Neutrophil (primary cell): Measurements from ENCODE around the gene RAB6A.
"Not testable (repeated sequence)": the region's sequence is repeated elsewhere in the genome, so short reads cannot be mapped to it uniquely, and the experiment has no call there.

Source experiments
- H3K27ac ChIP-seq: fragments of 200-600 bp; sonication (generic); 2 replicates; pipeline ENCODE4 v1.5.1; 2016; ENCODE audit warnings: mild to moderate bottlenecking, moderate library complexity
- H3K27me3 ChIP-seq: fragments of 200-600 bp; sonication (generic); 2 replicates; pipeline ENCODE4 v1.6.0; 2016; ENCODE audit warnings: mild to moderate bottlenecking
- H3K36me3 ChIP-seq: fragments of 200-600 bp; sonication (generic); 2 replicates; pipeline ENCODE4 v1.5.1; 2017
- H3K4me1 ChIP-seq, 2 experiments: fragments of 200-600 bp in 1 of 2; sonication (generic) in 1 of 2; 1 replicate in 1 of 2; 2 replicates in 1 of 2; pipeline versions ENCODE4 v1.5.1 to v1.6.1; 2013 to 2016; ENCODE audit warnings: low read depth in 1 of 2, low read length in 1 of 2, mild to moderate bottlenecking in 1 of 2, moderate library complexity in 1 of 2; ENCODE audit not compliant: control insufficient read depth in 1 of 2, insufficient read depth in 1 of 2
- H3K4me3 ChIP-seq, 2 experiments: fragments of 200-600 bp in 1 of 2; sonication (generic) in 1 of 2; 1 replicate in 1 of 2; 2 replicates in 1 of 2; pipeline ENCODE4 v1.5.1; 2013 to 2016; ENCODE audit warnings: low read depth in 1 of 2, low read length in 1 of 2, mild to moderate bottlenecking in 1 of 2, moderate library complexity in 1 of 2
- H3K9me3 ChIP-seq: fragments of 200-600 bp; sonication (generic); 2 replicates; pipeline ENCODE4 v1.5.1; 2016
- CTCF ChIP-seq: fragments of 200-600 bp; sonication (generic); IDR thresholded peaks from 2 replicates; pipeline ENCODE4 v1.5.1; 2016; ENCODE audit warnings: antibody characterized with exemption

The RAB6A gene

DNA sequence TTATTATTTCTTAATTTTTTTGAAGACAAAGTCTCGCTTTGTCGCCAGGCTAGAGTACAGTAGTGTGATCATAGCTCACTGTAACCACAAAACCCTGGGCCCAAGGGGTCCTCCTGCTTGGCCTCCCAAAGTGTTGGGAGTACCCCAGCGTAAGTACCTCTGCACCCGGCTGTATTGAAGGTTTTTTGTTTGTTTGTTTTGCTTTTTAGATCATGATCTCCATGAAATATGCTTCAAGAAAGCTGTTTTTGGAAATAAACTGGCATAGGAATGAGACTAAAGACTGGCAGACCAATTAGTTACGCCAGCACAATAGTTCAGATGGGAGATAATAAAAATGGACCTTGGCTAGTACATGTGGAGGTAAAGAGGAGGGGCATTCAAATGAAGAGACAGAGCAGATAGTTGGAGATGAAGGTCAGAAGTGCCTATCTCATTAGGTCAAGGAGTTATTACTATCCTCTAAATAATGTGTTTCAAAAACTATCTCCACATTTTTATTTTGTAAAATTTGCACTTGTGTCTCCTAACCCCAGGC, 22.7 kb upstream of the RAB6A start:
- Histone ChIP-seq H3K36me3 (no peaks in the 10 kb centered on the region), H3K27ac (peak overlapping the region; percentile 58), H3K27me3 (no peaks in the 10 kb centered on the region), H3K4me1 (peaks cover 33 to 37% of the 10 kb centered on the region in 2 experiments), H3K9me3 (no peaks in the 10 kb centered on the region), H3K4me3 (no peak overlapping the region)
- TF ChIP-seq CTCF, result no peak

GRCh38 chr11:73781303-73781702, 20.4 kb upstream of the RAB6A start:
- TF ChIP-seq CTCF, result no peak
- Histone ChIP-seq H3K4me3 (no peak overlapping the region), H3K36me3 (no peaks in the 10 kb centered on the region), H3K27ac (no peak overlapping the region), H3K4me1 (peaks cover 26 to 27% of the 10 kb centered on the region in 2 experiments), H3K9me3 (no peaks in the 10 kb centered on the region), H3K27me3 (no peaks in the 10 kb centered on the region)

DNA sequence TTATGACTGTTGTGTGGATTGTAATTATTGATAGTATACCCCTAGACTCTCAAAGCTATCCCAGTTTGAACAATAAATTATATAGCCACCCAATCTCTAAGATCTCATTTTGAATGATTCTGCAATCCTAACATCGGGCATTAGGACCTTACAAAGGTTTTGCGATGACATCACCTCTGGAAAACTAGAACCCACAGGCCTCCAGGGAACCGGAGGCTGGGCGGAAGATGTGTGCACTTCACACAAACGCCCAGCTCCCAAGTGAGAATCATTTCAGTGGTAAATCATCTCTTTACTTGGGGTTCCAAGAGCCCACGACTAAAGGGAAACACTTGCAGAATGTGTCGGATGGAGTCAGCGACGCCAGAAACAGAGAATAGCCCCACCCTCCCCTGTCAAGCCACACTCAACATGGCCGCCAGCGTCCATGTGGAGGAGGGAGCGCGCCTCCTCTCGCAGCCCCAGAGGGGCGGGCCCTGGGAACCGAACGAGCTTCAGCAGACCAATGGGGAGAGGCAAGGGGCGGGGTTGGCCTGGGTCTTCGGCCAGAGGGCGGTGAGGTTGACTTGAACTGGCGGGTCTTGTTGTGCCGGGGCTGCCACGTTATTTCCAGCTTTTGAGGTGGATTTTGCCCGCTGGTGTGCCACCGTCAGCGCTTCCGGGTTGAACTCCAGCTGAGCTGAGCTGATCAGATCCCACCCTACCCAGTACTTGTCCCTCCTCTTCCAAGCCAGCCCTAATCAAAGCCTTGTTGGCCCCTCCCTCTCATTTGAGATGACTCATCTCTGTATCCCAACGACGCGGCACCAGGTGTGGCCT, 18.4 kb upstream of the RAB6A start:
- peak overlapping the region; percentile 89 for H3K27ac ChIP-seq
- H3K4me1 ChIP-seq, result peaks cover 21% of the 10 kb centered on the region in 2 experiments
- peak; percentile 33 for TF ChIP-seq CTCF
- peak overlapping the region; percentile 75 to 78 for H3K4me3 ChIP-seq
- H3K36me3 ChIP-seq, result no peaks in the 10 kb centered on the region
- H3K9me3 ChIP-seq, result no peaks in the 10 kb centered on the region
- no peaks in the 10 kb centered on the region for H3K27me3 ChIP-seq

GRCh38 chr11:73770811-73771210, 9.9 kb upstream of the RAB6A start:
- H3K4me1 ChIP-seq, H3K27ac ChIP-seq, H3K4me3 ChIP-seq, H3K36me3 ChIP-seq, H3K9me3 ChIP-seq: not testable (repeated sequence)
- peaks cover 12% of the 10 kb centered on the region for H3K27me3 ChIP-seq

GRCh38 chr11:73766763-73767162, 5.9 kb upstream of the RAB6A start:
- no peaks in the 10 kb centered on the region for H3K9me3 ChIP-seq
- H3K4me3 ChIP-seq, result no peak overlapping the region
- no peaks in the 10 kb centered on the region for H3K36me3 ChIP-seq
- H3K27ac ChIP-seq, result no peak overlapping the region
- TF ChIP-seq CTCF, result no peak
- H3K4me1 ChIP-seq, result peaks cover 0 to under 1% of the 10 kb centered on the region in 2 experiments
- H3K27me3 ChIP-seq, result peaks cover 19% of the 10 kb centered on the region

- H3K4me3 ChIP-seq, result no peak overlapping the region
- H3K9me3 ChIP-seq, result no peaks in the 10 kb centered on the region
- peaks cover 19% of the 10 kb centered on the region for H3K27me3 ChIP-seq
- H3K27ac ChIP-seq, result no peak overlapping the region
- no peak for TF ChIP-seq CTCF
- no peaks in the 10 kb centered on the region for H3K36me3 ChIP-seq
- peaks cover 23 to 28% of the 10 kb centered on the region in 2 experiments for H3K4me1 ChIP-seq
Observed at GRCh38 chr11:73762732-73763131, 1.9 kb upstream of the RAB6A start.
